Testis (tissue), 3 donors: ENCODE measurements around the gene CDK15. TPM values are rescaled to one million over a fixed set of nuclear protein-coding genes. Genes with fewer than 3 reads are reported as not detected.

Experiments
- DNase-seq: peaks from one replicate; pipeline ENCODE4 v3.0.0-alpha.2; 2019
- H3K27ac ChIP-seq, 2 donors: fragments of 200-600 bp; sonication (generic); one replicate each; pipeline ENCODE4 v1.5.1; 2019
- H3K27me3 ChIP-seq: fragments of 200-600 bp; sonication (generic); one replicate; pipeline ENCODE4 v1.5.1; 2019
- H3K36me3 ChIP-seq: fragments of 200-600 bp; sonication (generic); one replicate; pipeline ENCODE4 v1.5.1; 2017; ENCODE audit warnings: low read depth; ENCODE audit errors: missing control alignments
- H3K4me1 ChIP-seq: fragments of 200-600 bp; sonication (generic); one replicate; pipeline ENCODE4 v1.5.1; 2019
- H3K4me3 ChIP-seq, 2 donors: fragments of 200-600 bp; sonication (generic); one replicate each; pipeline ENCODE4 v1.5.1; 2017 to 2019
- H3K9me3 ChIP-seq: fragments of 200-600 bp; sonication (generic); one replicate; pipeline ENCODE4 v1.5.1; 2017
- POLR2A ChIP-seq: fragments of 450-650 bp; IDR thresholded peaks from one replicate; pipeline ENCODE4 v1.6.1; 2017; ENCODE audit warnings: antibody characterized with exemption, mild to moderate bottlenecking, moderate library complexity
- WGBS, 2 donors: methylation state at CpG; one replicate each; pipeline ENCODE4 v1.1.5; 2018; 5-methylcytosine and 5-hydroxymethylcytosine counted together
- intact Hi-C: fragments of 100-400 bp; cut with DNase I; formaldehyde crosslinking; loops from one replicate; pipeline ENCODE4 v1.15.1; 2023; ENCODE audit warnings: low total_unique reads
- polyA plus RNA-seq: library from polyadenylated mRNA; stranded (reverse); fragments of 350-450 nt; fragmentation: Illumina TruSeq; extraction: RNeasy Lipid Tissue Mini Kit (QIAGEN cat#74804); gene quantifications from one replicate; pipeline ENCODE4 v1.2.3, GENCODE V29; 2014; ENCODE audit warnings: low read depth, low replicate concordance; ENCODE audit not compliant: insufficient read depth
- total RNA-seq, 2 donors: library from RNA; depleted of rRNA; stranded (reverse); fragments of >200 nt; gene quantifications; one replicate each; pipeline ENCODE4 v1.2.3, GENCODE V29; 2016
- TF ChIP-seq, protein P1 (sequence below), 3 experiments: fragments of 450-650 bp in 2 of 3; fragments of 200-600 bp in 1 of 3; sonication (generic) in 1 of 3; IDR thresholded peaks; one replicate each; pipeline ENCODE4 v1.5.1; 2016 to 2019; ENCODE audit warnings: antibody characterized with exemption in 3 of 3, mild to moderate bottlenecking in 2 of 3, moderate library complexity in 1 of 3

Gene CDK15
- total and polyA plus RNA-seq, 3 donors from 2014 or later = 1.8 to 6.3 (median 5.6) TPM

- H3K9me3 ChIP-seq = no peaks in the 10 kb centered on the region
- H3K27ac ChIP-seq = no peak overlapping the region
- H3K4me3 ChIP-seq = no peak overlapping the region
- intact Hi-C loops = no loop called here
- 89 to 94% methylated on average over 8 of the region's 8 CpGs for WGBS, 2 donors
- no peaks in the 10 kb centered on the region for H3K36me3 ChIP-seq
- no peak for DNase-seq
- TF ChIP-seq, protein P1, sequence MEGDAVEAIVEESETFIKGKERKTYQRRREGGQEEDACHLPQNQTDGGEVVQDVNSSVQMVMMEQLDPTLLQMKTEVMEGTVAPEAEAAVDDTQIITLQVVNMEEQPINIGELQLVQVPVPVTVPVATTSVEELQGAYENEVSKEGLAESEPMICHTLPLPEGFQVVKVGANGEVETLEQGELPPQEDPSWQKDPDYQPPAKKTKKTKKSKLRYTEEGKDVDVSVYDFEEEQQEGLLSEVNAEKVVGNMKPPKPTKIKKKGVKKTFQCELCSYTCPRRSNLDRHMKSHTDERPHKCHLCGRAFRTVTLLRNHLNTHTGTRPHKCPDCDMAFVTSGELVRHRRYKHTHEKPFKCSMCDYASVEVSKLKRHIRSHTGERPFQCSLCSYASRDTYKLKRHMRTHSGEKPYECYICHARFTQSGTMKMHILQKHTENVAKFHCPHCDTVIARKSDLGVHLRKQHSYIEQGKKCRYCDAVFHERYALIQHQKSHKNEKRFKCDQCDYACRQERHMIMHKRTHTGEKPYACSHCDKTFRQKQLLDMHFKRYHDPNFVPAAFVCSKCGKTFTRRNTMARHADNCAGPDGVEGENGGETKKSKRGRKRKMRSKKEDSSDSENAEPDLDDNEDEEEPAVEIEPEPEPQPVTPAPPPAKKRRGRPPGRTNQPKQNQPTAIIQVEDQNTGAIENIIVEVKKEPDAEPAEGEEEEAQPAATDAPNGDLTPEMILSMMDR (IDR thresholded peaks at IDR 0.05) = no peak
- TF ChIP-seq POLR2A = no peak
- no peaks in the 10 kb centered on the region for H3K4me1 ChIP-seq
- no peaks in the 10 kb centered on the region for H3K27me3 ChIP-seq
These were observed 122.0 kb downstream of the CDK15 start for GRCh38 chr2:201928363-201928762.

GRCh38 chr2:201929281-201930026 is 123.1 kb downstream of the CDK15 start:
- DNase-seq = no peak
- H3K4me3 ChIP-seq = no peak overlapping the region

DNA sequence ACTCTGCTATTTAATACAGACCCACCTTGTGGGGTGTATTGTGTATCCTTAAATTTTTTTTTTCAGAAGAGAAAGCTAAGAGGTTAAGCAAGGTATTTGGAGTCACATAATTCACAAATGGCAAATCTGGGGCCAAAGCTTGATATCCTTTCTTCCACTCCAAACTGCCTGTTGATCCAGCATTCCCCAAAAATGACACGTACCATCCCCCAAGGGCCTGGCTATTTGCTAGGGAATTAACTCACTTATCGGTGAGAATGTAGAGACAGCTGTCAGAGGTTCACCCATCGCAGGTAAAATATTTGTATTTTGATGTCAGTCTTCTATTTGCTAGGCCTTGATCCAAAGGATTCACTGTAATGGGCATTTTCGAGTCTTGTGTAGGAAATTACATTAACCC is 123.7 kb downstream of the CDK15 start:
- WGBS, 2 donors = 96 to 97% methylated on average over 4 of the region's 4 CpGs
- DNase-seq = no peak
- intact Hi-C loops = no loop called here
- H3K27ac ChIP-seq = no peak overlapping the region
- H3K4me1 ChIP-seq = no peaks in the 10 kb centered on the region
- H3K27me3 ChIP-seq = no peaks in the 10 kb centered on the region
- H3K4me3 ChIP-seq = no peak overlapping the region
- TF ChIP-seq POLR2A = no peak
- TF ChIP-seq, protein P1 (IDR thresholded peaks at IDR 0.05) = no peak
- no peaks in the 10 kb centered on the region for H3K36me3 ChIP-seq
- no peaks in the 10 kb centered on the region for H3K9me3 ChIP-seq

More at GRCh38 chr2:201929281-201930026, 123.1 kb downstream of the CDK15 start:
- Histone ChIP-seq H3K9me3 (no peaks in the 10 kb centered on the region), H3K36me3 (no peaks in the 10 kb centered on the region), H3K27ac (no peak overlapping the region), H3K27me3 (no peaks in the 10 kb centered on the region), H3K4me1 (no peaks in the 10 kb centered on the region)
- TF ChIP-seq, protein P1 (IDR thresholded peaks at IDR 0.05) = no peak
- TF ChIP-seq POLR2A = no peak
- intact Hi-C loops = no loop called here
- 94 to 96% methylated on average over 3 of the region's 3 CpGs for WGBS, 2 donors

GRCh38 chr2:201930831-201931230 is 124.5 kb downstream of the CDK15 start:
- intact Hi-C loops = no loop called here
- TF ChIP-seq, protein P1 (IDR thresholded peaks at IDR 0.05) = no peak
- no peak for TF ChIP-seq POLR2A
- no peaks in the 10 kb centered on the region for H3K4me1 ChIP-seq
- H3K9me3 ChIP-seq = no peaks in the 10 kb centered on the region
- H3K27ac ChIP-seq = no peak overlapping the region
- no peaks in the 10 kb centered on the region for H3K27me3 ChIP-seq
- no peak overlapping the region for H3K4me3 ChIP-seq
- no peak for DNase-seq
- H3K36me3 ChIP-seq = no peaks in the 10 kb centered on the region

- H3K9me3 ChIP-seq = no peaks in the 10 kb centered on the region
- intact Hi-C loops = no loop called here
- no peak overlapping the region for H3K27ac ChIP-seq
- no peak overlapping the region for H3K4me3 ChIP-seq
- no peaks in the 10 kb centered on the region for H3K4me1 ChIP-seq
- H3K27me3 ChIP-seq = no peaks in the 10 kb centered on the region
- no peak for TF ChIP-seq POLR2A
- TF ChIP-seq, protein P1 (IDR thresholded peaks at IDR 0.05) = no peak
- 34 to 44% methylated on average over 2 of the region's 2 CpGs for WGBS, 2 donors
- no peaks in the 10 kb centered on the region for H3K36me3 ChIP-seq
- DNase-seq = no peak
These were observed 125.1 kb downstream of the CDK15 start for GRCh38 chr2:201931475-201931874.
